Central memory CD8-positive, alpha-beta T cell (primary cell): ENCODE results near the gene HOXA11.
A peak's percentile ranks its signal among the peaks of the same experiment; 100 is the strongest.

Experiments used
- ATAC-seq: fragments of 150-1000 bp; cut with Tn5 transposase; replicated peaks from 2 replicates; pipeline ENCODE4 v1.10.0; 2022; ENCODE audit warnings: mild to moderate bottlenecking, moderate FRiP score, moderate number of reproducible peaks; ENCODE audit not compliant: poor library complexity, severe bottlenecking; ENCODE audit errors: extremely low read depth
- DNase-seq, 2 donors: peaks; one replicate each; pipeline ENCODE4 v3.0.0; 2021; ENCODE audit warnings: low spot score in 2 of 2
- H3K27ac Mint-ChIP-seq: one replicate; pipeline ENCODE4 v1.8.0; 2022; ENCODE audit warnings: low read depth, mild to moderate bottlenecking, moderate library complexity, mixed read lengths
- H3K27me3 Mint-ChIP-seq: one replicate; pipeline ENCODE4 v1.8.0; 2022; ENCODE audit warnings: mixed read lengths
- H3K36me3 Mint-ChIP-seq: one replicate; pipeline ENCODE4 v1.8.0; 2022; ENCODE audit warnings: mild to moderate bottlenecking, moderate library complexity, mixed read lengths; ENCODE audit not compliant: insufficient read depth
- H3K4me1 Mint-ChIP-seq: one replicate; pipeline ENCODE4 v1.8.0; 2022; ENCODE audit warnings: mixed read lengths
- H3K4me3 Mint-ChIP-seq: one replicate; pipeline ENCODE4 v1.8.0; 2022; ENCODE audit warnings: mild to moderate bottlenecking, moderate library complexity, mixed read lengths
- H3K9me3 Mint-ChIP-seq: one replicate; pipeline ENCODE4 v1.8.0; 2022; ENCODE audit warnings: mixed read lengths

The HOXA11 gene

DNA sequence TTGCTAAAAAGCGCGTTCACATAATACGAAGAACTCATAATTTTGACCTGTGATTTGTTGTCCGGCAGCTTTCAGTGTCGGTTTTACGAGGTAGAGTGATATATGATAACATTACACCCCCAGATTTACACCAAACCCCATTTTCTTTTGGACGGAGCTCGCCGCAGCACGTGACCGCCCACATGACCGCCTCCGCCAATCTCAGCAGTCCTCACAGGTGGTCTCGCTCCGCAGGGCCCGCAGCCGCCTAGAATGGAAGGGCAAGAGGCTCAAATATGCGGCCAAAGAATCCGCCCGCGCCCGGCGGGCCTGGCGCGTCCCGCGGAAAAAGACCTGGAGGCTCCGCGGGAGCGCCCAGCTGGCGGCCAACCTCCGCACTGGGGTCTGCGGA is 28.5 kb downstream of the HOXA11 start, which contains the start of gene HOXA7:
Gene HOXA7, minus strand, starts transcription at position 168 of the 391 bp plus-strand sequence. Its CDS starts 130 bp downstream, at position 38.
- H3K9me3 Mint-ChIP-seq: no peaks in the 10 kb centered on the region
- DNase-seq (no peak), ATAC-seq (no peak)
- H3K4me1 Mint-ChIP-seq: peaks cover 53% of the 10 kb centered on the region
- H3K27ac Mint-ChIP-seq: peak within 1 kb of the TSS; percentile 84
- H3K27me3 Mint-ChIP-seq: peaks cover 88% of the 10 kb centered on the region
- peaks cover 31% of the 10 kb centered on the region for H3K36me3 Mint-ChIP-seq
- peak within 1 kb of the TSS; percentile 58 for H3K4me3 Mint-ChIP-seq

DNA sequence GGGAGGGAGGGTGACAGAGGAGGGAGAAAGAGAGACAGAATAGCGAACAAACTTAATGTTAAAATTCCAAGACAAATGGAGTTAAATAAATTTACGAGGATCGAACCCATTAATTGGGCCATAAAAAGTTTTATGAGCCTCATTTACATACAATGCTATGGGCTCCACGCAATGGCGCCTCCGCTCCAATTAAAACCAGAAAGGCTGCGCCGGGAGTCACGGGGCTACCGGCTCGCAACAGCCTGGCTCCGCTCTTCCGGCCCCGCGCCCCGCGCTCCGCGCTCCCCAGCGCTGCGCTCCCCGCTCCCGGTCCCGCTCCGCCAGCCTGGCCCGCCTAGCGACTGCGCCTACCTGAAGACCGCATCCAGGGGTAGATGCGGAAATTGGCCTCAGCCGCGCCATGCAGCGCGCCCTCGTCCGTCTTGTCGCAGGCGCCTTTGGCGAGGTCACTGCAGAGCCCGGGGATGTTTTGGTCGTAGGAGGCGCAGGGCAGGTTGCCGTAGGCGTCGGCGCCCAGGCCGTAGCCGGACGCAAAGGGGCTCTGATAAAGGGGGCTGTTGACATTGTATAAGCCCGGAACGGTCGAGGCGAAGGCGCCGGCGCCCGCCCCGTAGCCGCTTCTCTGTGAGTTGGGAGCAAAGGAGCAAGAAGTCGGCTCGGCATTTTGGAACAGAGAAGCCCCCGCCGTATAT is 29.1 kb downstream of the HOXA11 start:
- DNase-seq (no peak), ATAC-seq (no peak)
- Mint-ChIP-seq H3K36me3 (peaks cover 36% of the 10 kb centered on the region), H3K27ac (peak overlapping the region; percentile 79), H3K4me3 (peak overlapping the region; percentile 58), H3K27me3 (peaks cover 93% of the 10 kb centered on the region), H3K9me3 (no peaks in the 10 kb centered on the region), H3K4me1 (peaks cover 55% of the 10 kb centered on the region)

DNA sequence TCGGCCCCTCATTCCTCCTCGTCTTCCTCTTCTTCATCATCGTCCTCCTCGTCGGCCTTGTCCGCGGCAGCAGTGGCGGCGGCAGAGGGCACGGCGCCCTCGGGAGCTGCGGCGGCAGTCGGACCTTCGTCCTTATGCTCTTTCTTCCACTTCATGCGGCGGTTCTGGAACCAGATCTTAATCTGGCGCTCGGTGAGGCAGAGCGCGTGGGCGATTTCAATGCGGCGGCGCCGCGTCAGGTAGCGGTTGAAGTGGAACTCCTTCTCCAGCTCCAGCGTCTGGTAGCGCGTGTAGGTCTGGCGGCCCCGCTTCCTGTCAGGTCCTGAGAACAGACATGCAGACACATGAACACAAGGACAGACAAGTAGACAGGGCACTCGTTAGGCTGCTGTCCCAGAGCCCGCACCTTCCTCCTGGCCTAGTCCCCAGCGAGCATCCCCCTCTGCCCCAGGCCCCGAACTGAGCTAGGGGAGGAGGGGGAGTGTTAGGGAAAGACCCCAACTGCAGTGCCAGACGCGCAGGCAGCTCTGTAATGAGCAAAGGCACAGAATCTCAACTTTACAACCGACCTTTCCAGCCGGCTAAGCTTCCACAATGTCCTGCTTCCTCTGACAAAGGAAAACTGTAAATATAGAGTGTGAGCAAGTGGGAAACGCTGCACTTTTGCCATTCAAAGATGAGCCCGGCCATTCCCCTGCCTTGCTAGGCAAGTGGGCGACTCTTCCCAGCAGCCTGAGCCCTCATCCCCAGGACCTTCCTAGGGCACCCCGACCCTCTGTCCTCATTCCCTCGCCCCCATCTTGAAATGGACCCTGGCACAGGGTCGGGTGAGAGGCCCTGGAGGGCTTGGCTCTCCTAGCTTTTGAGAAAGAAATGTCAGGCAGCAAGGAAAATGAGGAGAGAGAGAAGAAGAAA is 29.9 kb downstream of the HOXA11 start:
- DNase-seq: no peak
- H3K4me1 Mint-ChIP-seq: peaks cover 61% of the 10 kb centered on the region

DNA sequence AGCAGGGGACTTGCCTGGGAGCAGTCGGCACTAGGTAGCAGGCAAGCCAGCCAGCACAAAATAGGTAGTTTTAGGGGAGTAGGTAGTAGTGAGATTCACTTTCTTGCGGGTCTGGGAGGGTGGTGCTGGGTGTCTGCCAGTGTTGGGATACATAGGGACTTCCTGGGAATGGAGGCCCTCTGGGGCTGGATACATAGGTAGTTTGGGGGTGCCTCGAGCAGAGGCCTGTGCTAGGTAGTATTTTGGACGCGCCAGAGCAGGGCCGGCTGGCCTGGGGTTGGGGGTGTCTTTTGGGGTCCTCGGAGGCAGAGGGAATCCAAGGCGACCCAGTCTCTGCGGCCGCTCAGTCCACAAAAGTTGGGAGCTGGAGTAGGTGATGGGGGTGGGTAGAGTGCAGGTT is 30.7 kb downstream of the HOXA11 start:
- peak overlapping the region; percentile 82 for H3K27ac Mint-ChIP-seq
- H3K27me3 Mint-ChIP-seq: peaks cover 96% of the 10 kb centered on the region
- peaks cover 55% of the 10 kb centered on the region for H3K4me1 Mint-ChIP-seq
- H3K9me3 Mint-ChIP-seq: no peaks in the 10 kb centered on the region
- H3K36me3 Mint-ChIP-seq: peaks cover 36% of the 10 kb centered on the region
- H3K4me3 Mint-ChIP-seq: peak overlapping the region; percentile 58
- DNase-seq (no peak), ATAC-seq (no peak)

More for the DNA sequence above, 29.9 kb downstream of the HOXA11 start:
- Mint-ChIP-seq H3K4me3 (peak overlapping the region; percentile 58), H3K36me3 (peaks cover 36% of the 10 kb centered on the region), H3K9me3 (no peaks in the 10 kb centered on the region), H3K27me3 (peaks cover 100% of the 10 kb centered on the region), H3K27ac (peak overlapping the region; percentile 82)
- ATAC-seq: no peak

DNA sequence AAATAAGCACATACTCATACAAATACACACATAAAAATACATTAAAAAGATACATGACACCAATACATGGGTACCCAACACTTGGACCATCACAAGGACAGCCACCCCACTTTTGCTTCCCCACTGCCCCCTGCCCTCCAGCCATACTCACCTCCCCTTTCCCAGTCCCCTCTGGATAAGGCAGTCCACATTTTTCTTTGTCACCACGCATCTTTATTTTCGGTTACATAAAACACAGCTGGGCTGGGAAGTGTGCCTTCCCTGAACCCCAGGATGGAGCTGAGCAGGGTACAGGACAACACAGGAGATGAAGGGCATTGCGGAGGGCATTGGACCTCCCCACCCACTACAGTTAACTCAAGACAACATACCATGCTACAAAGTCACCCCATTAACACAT is 31.5 kb downstream of the HOXA11 start:
- H3K27me3 Mint-ChIP-seq: peaks cover 96% of the 10 kb centered on the region
- H3K4me1 Mint-ChIP-seq: peaks cover 50% of the 10 kb centered on the region
- ATAC-seq (no peak), DNase-seq (no peak)
- no peak overlapping the region for H3K27ac Mint-ChIP-seq
- H3K4me3 Mint-ChIP-seq: no peak overlapping the region
- peaks cover 36% of the 10 kb centered on the region for H3K36me3 Mint-ChIP-seq
- H3K9me3 Mint-ChIP-seq: no peaks in the 10 kb centered on the region

DNA sequence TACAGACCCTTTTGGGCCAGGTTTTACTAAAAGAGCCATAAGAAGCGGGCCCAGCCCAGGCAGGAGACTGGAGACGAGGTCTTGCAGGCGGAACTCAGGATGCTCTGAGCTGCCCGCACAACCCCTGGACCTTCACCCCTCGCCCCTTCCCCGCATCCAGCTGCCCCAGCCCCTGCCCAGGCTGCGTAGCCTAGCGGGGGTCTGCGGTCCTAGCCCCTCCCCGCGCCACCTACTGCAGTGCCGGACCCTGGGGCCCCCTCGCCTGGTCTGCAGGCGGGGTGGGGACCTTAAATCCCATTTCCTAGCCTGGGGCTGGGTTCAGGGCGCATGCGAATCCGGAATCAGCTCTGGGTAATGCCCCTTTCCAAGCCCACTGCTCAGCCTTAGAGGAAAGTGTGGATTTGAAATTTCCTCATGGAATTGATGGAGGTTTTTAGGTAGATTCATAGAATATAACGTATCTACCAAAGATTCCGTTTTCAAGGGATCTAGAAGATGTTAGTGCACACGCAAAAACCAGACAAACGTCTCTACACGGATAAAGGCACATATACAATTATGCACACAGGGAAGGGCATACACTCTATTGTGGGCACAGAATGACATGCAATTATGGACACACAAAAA is 32.1 kb downstream of the HOXA11 start:
- H3K27ac Mint-ChIP-seq: no peak overlapping the region

DNA sequence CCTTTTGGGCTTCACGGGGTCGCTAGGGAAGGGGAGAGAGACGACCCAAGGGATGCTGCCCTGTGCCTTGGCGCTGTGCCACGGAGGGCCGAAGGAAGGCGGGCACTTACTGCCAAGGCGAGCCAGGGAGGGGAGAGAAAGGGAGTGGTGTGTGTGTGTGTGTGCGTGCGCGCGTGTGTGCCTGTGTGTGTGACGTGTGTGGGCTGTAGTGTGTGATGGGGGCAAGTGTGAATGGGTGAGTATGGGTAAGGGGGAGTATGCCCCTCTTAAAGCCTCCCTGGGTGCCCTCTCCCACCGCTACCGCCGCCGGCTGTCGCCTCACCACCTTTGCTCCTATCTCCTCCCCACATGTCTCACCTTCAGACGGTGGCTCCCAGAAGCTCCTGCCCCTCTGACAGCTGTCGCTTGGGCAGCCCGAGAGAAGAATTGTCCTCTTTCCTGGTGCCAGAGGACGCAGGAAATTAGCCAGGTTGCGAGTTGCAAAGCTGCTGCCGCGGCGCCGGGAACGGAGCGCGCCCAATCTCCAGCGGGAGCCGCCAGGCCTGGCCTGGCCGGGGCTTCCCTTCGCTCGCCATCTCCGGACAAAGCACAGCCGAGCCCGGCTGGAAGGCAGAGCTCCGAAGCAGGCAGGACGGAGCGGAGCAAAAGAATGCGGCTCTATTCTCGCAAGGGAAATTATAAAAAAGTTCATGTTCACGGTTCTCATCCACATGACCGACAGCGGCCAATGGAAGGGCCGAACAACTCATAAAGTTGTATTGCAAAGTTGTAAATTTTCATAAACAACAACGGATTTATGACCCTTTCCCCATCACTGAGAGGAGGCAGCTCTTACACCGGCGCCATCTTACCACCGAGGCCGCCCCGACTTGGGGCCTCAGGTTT is 32.9 kb downstream of the HOXA11 start, which contains the start of gene HOXA3:
Gene HOXA3, minus strand, starts transcription at position 653 of the 885 bp plus-strand sequence. CDS start 41,943 bp downstream, outside the sequence.
- H3K4me1 Mint-ChIP-seq: peaks cover 44% of the 10 kb centered on the region
- ATAC-seq: no peak
- H3K9me3 Mint-ChIP-seq: no peaks in the 10 kb centered on the region
- H3K36me3 Mint-ChIP-seq: peaks cover 26% of the 10 kb centered on the region
- H3K4me3 Mint-ChIP-seq: peak within 1 kb of the TSS; percentile 82
- no peak for DNase-seq
- H3K27ac Mint-ChIP-seq: peak within 1 kb of the TSS; percentile 77
- H3K27me3 Mint-ChIP-seq: peaks cover 96% of the 10 kb centered on the region

More for the DNA sequence above, 32.1 kb downstream of the HOXA11 start:
- ATAC-seq (no peak), DNase-seq (no peak)
- Mint-ChIP-seq H3K36me3 (peaks cover 32% of the 10 kb centered on the region), H3K27me3 (peaks cover 96% of the 10 kb centered on the region), H3K9me3 (no peaks in the 10 kb centered on the region), H3K4me1 (peaks cover 47% of the 10 kb centered on the region), H3K4me3 (no peak overlapping the region)

DNA sequence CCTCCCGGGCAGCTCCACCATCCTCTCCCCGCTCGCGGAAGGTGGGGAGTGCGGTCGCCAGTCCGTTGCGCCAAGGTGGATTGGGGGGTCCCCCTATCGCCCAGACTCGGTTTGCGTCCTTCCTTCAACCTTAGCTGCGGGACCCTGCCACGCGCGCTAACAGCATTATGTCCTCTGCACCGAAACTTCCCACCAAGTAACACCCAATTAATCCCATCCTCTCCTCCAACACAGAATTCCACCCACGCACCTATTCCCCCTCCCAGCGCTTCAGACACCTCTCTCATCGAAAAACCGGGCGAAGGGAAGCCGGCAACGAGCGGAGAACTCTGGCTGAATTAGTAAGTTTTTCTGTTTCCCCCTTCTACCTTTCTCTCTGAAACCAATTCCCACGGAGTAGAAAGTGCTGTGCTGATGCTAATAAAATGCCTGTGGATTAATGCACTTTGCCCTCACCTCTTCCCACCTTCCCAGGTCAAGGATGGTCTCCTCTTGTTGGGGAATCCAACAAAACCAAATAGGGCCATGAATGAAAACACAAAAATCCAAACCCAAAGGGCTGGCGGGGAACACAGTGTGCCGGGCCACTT is 33.6 kb downstream of the HOXA11 start:
- H3K27me3 Mint-ChIP-seq: peaks cover 96% of the 10 kb centered on the region
- DNase-seq (no peak), ATAC-seq (no peak)
- peaks cover 22% of the 10 kb centered on the region for H3K36me3 Mint-ChIP-seq
- no peaks in the 10 kb centered on the region for H3K9me3 Mint-ChIP-seq
- H3K4me3 Mint-ChIP-seq: peak overlapping the region; percentile 82
- peaks cover 44% of the 10 kb centered on the region for H3K4me1 Mint-ChIP-seq
- H3K27ac Mint-ChIP-seq: peak overlapping the region; percentile 77

DNA sequence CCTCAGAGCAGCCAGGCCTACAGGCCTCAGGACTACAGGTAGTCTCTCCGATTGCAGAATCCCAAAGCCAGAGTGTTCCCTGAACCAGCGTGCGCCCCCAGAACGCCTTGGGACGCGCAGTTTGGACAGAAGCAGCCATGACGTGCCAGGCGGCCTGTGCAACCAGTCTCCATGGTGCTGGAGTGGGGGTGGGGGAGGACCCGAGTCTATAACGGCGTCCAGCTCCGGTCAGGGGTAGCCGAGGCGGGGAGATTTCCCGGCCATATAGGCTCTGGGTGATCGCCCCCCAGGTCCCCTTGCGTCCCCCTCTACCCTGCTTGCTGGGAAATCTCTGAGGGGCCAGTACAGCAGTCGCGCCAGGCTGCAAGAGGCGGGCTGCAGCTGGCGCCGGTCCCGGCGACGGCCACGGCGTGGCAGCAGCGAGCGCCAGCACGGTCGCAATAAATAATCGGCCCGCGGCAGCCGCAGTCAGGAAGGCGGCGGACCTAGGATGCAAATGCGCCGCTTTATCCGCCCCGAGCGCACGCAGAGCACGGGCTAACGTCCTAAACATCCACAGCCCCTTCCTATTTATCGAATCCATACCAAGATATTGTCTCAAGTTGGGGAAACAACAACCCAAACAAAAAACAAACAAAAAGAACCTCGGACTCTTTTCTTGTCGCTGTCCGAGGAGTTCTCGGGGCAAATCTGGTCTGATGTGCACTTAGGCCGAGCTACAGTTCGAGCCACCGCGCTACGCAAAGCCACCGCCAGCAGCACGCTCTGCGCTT is 34.3 kb downstream of the HOXA11 start:
- peaks cover 43% of the 10 kb centered on the region for H3K4me1 Mint-ChIP-seq
- peaks cover 16% of the 10 kb centered on the region for H3K36me3 Mint-ChIP-seq
- H3K27ac Mint-ChIP-seq: peak overlapping the region; percentile 77
- peaks cover 96% of the 10 kb centered on the region for H3K27me3 Mint-ChIP-seq
- peak overlapping the region; percentile 82 for H3K4me3 Mint-ChIP-seq
- DNase-seq (no peak), ATAC-seq (peak; percentile 69)
- no peaks in the 10 kb centered on the region for H3K9me3 Mint-ChIP-seq

DNA sequence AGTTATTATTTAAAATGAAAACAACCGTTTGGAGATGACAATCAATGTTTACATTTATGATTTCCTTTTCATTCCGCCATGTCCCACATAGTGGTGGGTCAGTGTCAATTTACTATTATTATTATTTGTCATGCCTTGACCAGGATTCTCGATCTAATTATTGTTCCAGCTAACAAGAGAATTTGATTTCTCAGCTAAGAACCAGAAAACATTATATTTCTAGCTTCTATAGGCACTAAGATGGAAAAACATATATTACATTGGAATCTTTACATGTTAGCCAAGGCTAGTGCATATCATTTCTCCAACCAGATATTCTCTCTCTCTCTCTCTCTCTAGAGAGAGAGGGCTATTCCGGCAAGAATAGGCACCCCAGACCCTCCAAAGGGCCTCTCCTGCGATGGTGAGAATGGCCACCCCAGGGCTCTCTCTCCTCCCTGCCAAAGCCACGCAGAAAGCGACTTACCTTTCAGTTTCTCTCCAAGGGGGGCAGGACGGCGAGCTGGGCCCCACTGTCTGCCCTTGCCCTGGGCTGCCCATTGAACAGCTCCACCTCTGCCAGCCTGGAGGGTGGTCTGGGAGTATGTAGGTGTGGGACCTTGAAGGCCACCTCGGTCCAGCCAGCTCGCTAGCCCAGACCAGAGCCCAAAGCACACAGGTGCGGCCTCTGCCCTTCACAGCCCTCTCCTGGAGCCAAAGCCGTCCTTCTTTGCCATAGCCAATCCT is 35.0 kb downstream of the HOXA11 start:
- H3K27ac Mint-ChIP-seq: no peak overlapping the region
- H3K4me3 Mint-ChIP-seq: peak overlapping the region; percentile 82
- peaks cover 37% of the 10 kb centered on the region for H3K4me1 Mint-ChIP-seq
- H3K36me3 Mint-ChIP-seq: peaks cover 14% of the 10 kb centered on the region
- ATAC-seq: no peak
- H3K9me3 Mint-ChIP-seq: no peaks in the 10 kb centered on the region
- no peak for DNase-seq
- H3K27me3 Mint-ChIP-seq: peaks cover 96% of the 10 kb centered on the region
